Esophagus squamous epithelium (tissue), 4 donors: ENCODE results near the gene SYTL3.

ENCODE experiments used
- POLR2A ChIP-seq, 4 donors: fragments of 450-650 bp; IDR thresholded peaks; one replicate each; pipeline ENCODE4 v1.6.1; 2017; ENCODE audit warnings: antibody characterized with exemption in 4 of 4, mild to moderate bottlenecking in 4 of 4, moderate library complexity in 3 of 4
- TF ChIP-seq, protein P1 (sequence below), 6 experiments: fragments of 450-650 bp in 4 of 6; fragments of 200-600 bp in 2 of 6; sonication (generic) in 2 of 6; IDR thresholded peaks; one replicate each; pipeline ENCODE4 v1.5.1; 2016 to 2019; ENCODE audit warnings: antibody characterized with exemption in 6 of 6, mild to moderate bottlenecking in 4 of 6, moderate library complexity in 4 of 6

DNA sequence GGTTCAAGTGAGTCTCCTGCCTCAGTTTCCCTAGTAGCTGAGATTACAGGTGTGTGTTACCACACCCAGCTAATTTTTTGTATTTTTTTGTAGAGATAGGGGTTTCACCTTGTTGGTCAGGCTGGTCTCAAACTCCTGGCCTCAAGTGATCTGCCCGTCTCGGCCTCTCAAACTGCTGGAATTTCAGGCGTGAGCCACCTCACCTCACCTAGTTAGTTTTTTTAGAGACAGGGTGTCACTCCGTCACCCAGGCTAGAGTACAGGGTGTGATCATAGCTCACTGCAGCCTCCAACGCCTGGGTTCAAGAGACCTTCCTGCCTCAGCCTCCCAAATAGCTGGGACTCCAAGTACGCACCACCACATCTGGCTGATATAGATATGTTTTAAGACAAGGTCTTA, 22.9 kb downstream of the SYTL3 start:
- TF ChIP-seq, protein P1, sequence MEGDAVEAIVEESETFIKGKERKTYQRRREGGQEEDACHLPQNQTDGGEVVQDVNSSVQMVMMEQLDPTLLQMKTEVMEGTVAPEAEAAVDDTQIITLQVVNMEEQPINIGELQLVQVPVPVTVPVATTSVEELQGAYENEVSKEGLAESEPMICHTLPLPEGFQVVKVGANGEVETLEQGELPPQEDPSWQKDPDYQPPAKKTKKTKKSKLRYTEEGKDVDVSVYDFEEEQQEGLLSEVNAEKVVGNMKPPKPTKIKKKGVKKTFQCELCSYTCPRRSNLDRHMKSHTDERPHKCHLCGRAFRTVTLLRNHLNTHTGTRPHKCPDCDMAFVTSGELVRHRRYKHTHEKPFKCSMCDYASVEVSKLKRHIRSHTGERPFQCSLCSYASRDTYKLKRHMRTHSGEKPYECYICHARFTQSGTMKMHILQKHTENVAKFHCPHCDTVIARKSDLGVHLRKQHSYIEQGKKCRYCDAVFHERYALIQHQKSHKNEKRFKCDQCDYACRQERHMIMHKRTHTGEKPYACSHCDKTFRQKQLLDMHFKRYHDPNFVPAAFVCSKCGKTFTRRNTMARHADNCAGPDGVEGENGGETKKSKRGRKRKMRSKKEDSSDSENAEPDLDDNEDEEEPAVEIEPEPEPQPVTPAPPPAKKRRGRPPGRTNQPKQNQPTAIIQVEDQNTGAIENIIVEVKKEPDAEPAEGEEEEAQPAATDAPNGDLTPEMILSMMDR (IDR thresholded peaks at IDR 0.05), result no peak
- no peak for TF ChIP-seq POLR2A (IDR thresholded peaks at IDR 0.05)
